MCF 10A (cell line): ENCODE results near the gene FRMD6. TPM values are rescaled to one million over a fixed set of nuclear protein-coding genes. Genes with fewer than 3 reads are reported as not detected.

Experiments used
- BruUV-seq: library from RNA; stranded (reverse); fragments of 400-500 nt; replicated peaks from 2 replicates; lab custom pipeline; 2021; lab: Mats Ljungman, UMichigan
- CTCF ChIA-PET: fragments of 300-600 bp; sonication (Branson Sonifier 250); formaldehyde crosslinking; extraction: SDS; loops from one replicate; lab custom pipeline; 2021; ENCODE audit warnings: antibody characterized with exemption, inconsistent platforms; lab: Yijun Ruan, JAX
- POLR2A ChIA-PET: fragments of 300-600, 350-650 bp; sonication (Branson Sonifier 250); formaldehyde crosslinking; extraction: SDS; loops from one replicate; lab custom pipeline; 2020; ENCODE audit warnings: antibody characterized with exemption, inconsistent platforms; lab: Yijun Ruan, JAX
- DNase-seq: peaks from one replicate; pipeline ENCODE4 v3.0.0-alpha.2; 2018; ENCODE audit not compliant: unreplicated experiment
- H3K27ac Mint-ChIP-seq: one replicate; pipeline ENCODE4 v1.8.0; 2022; ENCODE audit warnings: mild to moderate bottlenecking, low read depth, mixed read lengths; ENCODE audit not compliant: unreplicated experiment
- H3K27me3 Mint-ChIP-seq: one replicate; pipeline ENCODE4 v1.8.0; 2022; ENCODE audit warnings: mixed read lengths; ENCODE audit not compliant: insufficient read depth, unreplicated experiment
- H3K36me3 Mint-ChIP-seq: one replicate; pipeline ENCODE4 v1.8.0; 2022; ENCODE audit warnings: mild to moderate bottlenecking, moderate library complexity, mixed read lengths; ENCODE audit not compliant: insufficient read depth, unreplicated experiment
- H3K4me1 Mint-ChIP-seq: one replicate; pipeline ENCODE4 v1.8.0; 2022; ENCODE audit warnings: mixed read lengths; ENCODE audit not compliant: insufficient read depth, unreplicated experiment
- H3K4me3 Mint-ChIP-seq: one replicate; pipeline ENCODE4 v1.8.0; 2022; ENCODE audit warnings: mild to moderate bottlenecking, moderate library complexity, mixed read lengths; ENCODE audit not compliant: unreplicated experiment
- H3K9me3 Mint-ChIP-seq: one replicate; pipeline ENCODE4 v1.8.0; 2022; ENCODE audit warnings: mixed read lengths; ENCODE audit not compliant: unreplicated experiment
- intact Hi-C: fragments of 100-400 bp; cut with micrococcal nuclease; formaldehyde crosslinking; loops from 2 replicates; pipeline ENCODE4 v1.14.1; 2022
- total RNA-seq: library from RNA; stranded (reverse); gene quantifications from 2 replicates; pipeline ENCODE4 v1.2.3, GENCODE V29; 2022
- TF ChIP-seq, protein P1 (sequence below): fragments of 200-600 bp; IDR thresholded peaks from one replicate; pipeline ENCODE4 v1.8.0; 2022; ENCODE audit warnings: antibody characterized with exemption, mild to moderate bottlenecking; ENCODE audit not compliant: unreplicated experiment

The FRMD6 gene
- total RNA-seq, 1 experiment from 2014 or later: 135 TPM

DNA sequence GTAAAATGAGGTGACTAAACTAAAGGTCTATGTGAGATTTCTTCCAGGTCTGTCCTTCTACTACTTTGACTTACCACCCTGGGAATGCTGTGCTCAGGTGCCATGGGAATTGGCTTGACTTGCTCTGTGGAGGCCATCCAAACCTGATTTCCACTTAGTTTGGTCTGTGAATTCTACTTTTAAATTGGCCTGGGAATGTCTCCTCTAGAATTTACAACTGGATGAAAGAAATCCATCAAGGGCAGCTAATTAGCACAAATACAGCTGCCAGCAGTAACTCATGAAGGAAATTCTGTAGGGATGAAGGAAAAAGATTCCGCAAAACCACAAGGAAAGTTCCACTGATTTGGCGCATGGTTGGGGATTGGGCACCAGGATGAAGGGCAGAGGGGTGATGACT is 31.7 kb upstream of the FRMD6 start:
- Mint-ChIP-seq H3K9me3 (no peaks in the 10 kb centered on the region), H3K4me1 (peaks cover 23% of the 10 kb centered on the region), H3K27ac (no peak overlapping the region), H3K4me3 (no peak overlapping the region), H3K27me3 (no peaks in the 10 kb centered on the region), H3K36me3 (peaks cover 28% of the 10 kb centered on the region)
- ChIA-PET CTCF (interaction anchor here (0.8 kb wide), 1 partner anchor 24 kb away, joined by 4 read pairs; no protein-coding TSS in a partner anchor), POLR2A (interaction anchor here (0.9 to 1.9 kb wide), 3 partner anchors 10 to 294 kb away, joined by 3 to 4 read pairs (median 3); no protein-coding TSS in a partner anchor)
- DNase-seq: no peak
- no TSS peak for BruUV-seq
- intact Hi-C loops: no loop called here
- TF ChIP-seq, protein P1, sequence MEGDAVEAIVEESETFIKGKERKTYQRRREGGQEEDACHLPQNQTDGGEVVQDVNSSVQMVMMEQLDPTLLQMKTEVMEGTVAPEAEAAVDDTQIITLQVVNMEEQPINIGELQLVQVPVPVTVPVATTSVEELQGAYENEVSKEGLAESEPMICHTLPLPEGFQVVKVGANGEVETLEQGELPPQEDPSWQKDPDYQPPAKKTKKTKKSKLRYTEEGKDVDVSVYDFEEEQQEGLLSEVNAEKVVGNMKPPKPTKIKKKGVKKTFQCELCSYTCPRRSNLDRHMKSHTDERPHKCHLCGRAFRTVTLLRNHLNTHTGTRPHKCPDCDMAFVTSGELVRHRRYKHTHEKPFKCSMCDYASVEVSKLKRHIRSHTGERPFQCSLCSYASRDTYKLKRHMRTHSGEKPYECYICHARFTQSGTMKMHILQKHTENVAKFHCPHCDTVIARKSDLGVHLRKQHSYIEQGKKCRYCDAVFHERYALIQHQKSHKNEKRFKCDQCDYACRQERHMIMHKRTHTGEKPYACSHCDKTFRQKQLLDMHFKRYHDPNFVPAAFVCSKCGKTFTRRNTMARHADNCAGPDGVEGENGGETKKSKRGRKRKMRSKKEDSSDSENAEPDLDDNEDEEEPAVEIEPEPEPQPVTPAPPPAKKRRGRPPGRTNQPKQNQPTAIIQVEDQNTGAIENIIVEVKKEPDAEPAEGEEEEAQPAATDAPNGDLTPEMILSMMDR: no peak

DNA sequence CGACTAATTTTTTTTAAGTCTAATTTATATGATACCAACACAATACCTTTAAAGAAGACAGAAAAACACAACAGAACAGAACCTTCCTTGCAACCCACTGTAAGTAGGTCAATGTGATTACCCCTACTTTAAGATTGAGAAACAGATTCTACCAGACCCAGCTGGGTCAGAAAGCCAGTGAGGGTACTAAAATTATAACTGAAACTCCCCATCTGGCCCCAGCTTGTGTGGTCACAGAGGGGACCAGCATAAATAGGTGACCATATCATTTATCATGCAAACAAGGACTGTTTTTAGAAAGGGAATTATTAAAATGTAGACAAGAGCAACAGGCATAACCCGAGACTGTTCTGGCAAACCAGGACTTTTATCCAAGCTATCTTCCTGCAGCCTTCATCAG is 30.1 kb upstream of the FRMD6 start:
- ChIA-PET CTCF (interaction anchor here (0.7 to 1.9 kb wide), 3 partner anchors 154 to 564 kb away, joined by 3 to 6 read pairs (median 5); no protein-coding TSS in a partner anchor), POLR2A (interaction anchor here (0.9 to 1.9 kb wide), 4 partner anchors 8 to 29 kb away, joined by 3 to 4 read pairs (median 4); no protein-coding TSS in a partner anchor)
- H3K4me3 Mint-ChIP-seq: no peak overlapping the region
- DNase-seq: no peak
- H3K36me3 Mint-ChIP-seq: peaks cover 28% of the 10 kb centered on the region
- TF ChIP-seq, protein P1: no peak
- no TSS peak for BruUV-seq
- peaks cover 20% of the 10 kb centered on the region for H3K4me1 Mint-ChIP-seq
- no peaks in the 10 kb centered on the region for H3K27me3 Mint-ChIP-seq
- intact Hi-C loops: no loop called here
- H3K9me3 Mint-ChIP-seq: no peaks in the 10 kb centered on the region
- H3K27ac Mint-ChIP-seq: no peak overlapping the region

DNA sequence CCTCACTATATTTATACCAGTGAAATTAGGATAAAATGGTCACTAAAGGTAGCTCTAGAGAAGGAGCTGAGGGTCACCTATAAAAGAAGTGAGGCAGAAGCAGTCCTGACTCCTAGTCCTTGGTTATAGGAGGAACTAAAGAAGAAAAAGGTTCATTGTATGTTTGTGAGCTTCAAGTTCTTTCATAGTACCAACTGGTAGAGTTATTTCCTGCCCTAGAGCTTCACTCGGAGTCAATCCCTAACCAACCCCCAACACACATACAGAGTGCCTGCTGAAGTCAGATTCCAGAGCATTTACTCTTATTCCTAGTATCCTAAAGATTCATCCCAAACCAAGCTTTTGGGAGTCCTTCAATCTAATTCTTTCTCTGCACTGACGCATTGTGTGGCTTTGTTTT is 29.3 kb upstream of the FRMD6 start:
- intact Hi-C loops: no loop called here
- POLR2A ChIA-PET: interaction anchor here (0.6 to 1.3 kb wide), 2 partner anchors 12 to 167 kb away, joined by 4 read pairs; no protein-coding TSS in a partner anchor
- CTCF ChIA-PET: interaction anchor here (1.8 to 1.9 kb wide), 2 partner anchors 153 to 339 kb away, joined by 5 to 6 read pairs; no protein-coding TSS in a partner anchor
- Mint-ChIP-seq H3K9me3 (no peaks in the 10 kb centered on the region), H3K27ac (no peak overlapping the region), H3K27me3 (no peaks in the 10 kb centered on the region), H3K4me3 (no peak overlapping the region), H3K4me1 (peaks cover 20% of the 10 kb centered on the region), H3K36me3 (peaks cover 28% of the 10 kb centered on the region)
- no peak for DNase-seq
- TF ChIP-seq, protein P1: no peak
- no TSS peak for BruUV-seq

DNA sequence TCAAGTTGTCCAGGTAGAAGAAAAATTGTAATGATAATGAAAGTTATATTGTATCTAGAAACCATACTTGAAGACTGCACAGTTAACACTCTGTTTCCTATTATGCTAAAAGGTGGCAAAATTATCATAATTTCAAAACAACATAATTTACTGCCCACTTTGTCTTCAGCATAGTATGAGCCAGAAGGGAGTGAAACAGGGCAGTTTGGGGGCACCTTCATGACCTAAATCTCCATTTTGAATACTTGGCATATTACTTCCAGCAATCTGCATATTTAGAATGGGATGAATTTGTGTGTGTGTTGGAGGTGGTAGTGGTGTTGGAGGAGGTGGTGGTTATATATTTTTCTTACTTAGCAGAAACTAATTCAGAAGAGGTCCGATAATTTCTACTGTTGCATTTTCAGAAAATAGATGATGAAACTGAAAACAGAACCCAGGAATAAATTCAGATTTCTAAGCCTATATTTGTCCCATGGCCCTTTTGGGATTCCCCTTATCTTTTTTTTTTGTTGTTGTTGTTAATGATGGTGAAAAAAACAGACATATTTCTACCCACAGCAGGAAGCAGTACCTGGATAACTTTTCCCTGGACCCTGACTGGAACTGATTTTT is 26.6 kb upstream of the FRMD6 start:
- intact Hi-C loops: no loop called here
- ChIA-PET CTCF (no interaction called here), POLR2A (interaction anchor here (0.6 kb wide), 1 partner anchor 80 kb away, joined by 3 read pairs; no protein-coding TSS in a partner anchor)
- no peak for DNase-seq
- BruUV-seq: no TSS peak
- H3K4me1 Mint-ChIP-seq: peaks cover 16% of the 10 kb centered on the region
- peaks cover 28% of the 10 kb centered on the region for H3K36me3 Mint-ChIP-seq
- H3K27me3 Mint-ChIP-seq: no peaks in the 10 kb centered on the region
- H3K9me3 Mint-ChIP-seq: no peaks in the 10 kb centered on the region
- no peak overlapping the region for H3K4me3 Mint-ChIP-seq
- no peak overlapping the region for H3K27ac Mint-ChIP-seq
- TF ChIP-seq, protein P1: no peak
